ENCODE results near the gene PQBP1.

GRCh38 chrX:48893556-48894348 is 4.0 kb upstream of the PQBP1 start:
- TF ChIP-seq POLR2AphosphoS5 (IDR thresholded peaks at IDR 0.05; ENCODE audit: insufficient read depth, low read depth, low read length) (no peak), EZH2 (IDR thresholded peaks at IDR 0.05; ENCODE audit: borderline replicate concordance, low read depth, low read length, severe bottlenecking) (no peak), POLR2A (IDR thresholded peaks at IDR 0.05; ENCODE audit: low read depth, low read length) (no peak), MYC (IDR thresholded peaks at IDR 0.05; ENCODE audit: low read depth, low read length) (no peak)
- TF ChIP-seq, protein P1, sequence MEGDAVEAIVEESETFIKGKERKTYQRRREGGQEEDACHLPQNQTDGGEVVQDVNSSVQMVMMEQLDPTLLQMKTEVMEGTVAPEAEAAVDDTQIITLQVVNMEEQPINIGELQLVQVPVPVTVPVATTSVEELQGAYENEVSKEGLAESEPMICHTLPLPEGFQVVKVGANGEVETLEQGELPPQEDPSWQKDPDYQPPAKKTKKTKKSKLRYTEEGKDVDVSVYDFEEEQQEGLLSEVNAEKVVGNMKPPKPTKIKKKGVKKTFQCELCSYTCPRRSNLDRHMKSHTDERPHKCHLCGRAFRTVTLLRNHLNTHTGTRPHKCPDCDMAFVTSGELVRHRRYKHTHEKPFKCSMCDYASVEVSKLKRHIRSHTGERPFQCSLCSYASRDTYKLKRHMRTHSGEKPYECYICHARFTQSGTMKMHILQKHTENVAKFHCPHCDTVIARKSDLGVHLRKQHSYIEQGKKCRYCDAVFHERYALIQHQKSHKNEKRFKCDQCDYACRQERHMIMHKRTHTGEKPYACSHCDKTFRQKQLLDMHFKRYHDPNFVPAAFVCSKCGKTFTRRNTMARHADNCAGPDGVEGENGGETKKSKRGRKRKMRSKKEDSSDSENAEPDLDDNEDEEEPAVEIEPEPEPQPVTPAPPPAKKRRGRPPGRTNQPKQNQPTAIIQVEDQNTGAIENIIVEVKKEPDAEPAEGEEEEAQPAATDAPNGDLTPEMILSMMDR (IDR thresholded peaks at IDR 0.05; ENCODE audit: extremely low read depth in 1 of 2, insufficient read depth in 1 of 2, low read depth in 1 of 2, low read length in 2 of 2): no peak
- TF ChIP-seq, protein P2, sequence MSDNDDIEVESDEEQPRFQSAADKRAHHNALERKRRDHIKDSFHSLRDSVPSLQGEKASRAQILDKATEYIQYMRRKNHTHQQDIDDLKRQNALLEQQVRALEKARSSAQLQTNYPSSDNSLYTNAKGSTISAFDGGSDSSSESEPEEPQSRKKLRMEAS (IDR thresholded peaks at IDR 0.05; ENCODE audit: insufficient read depth, insufficient read length): no peak

All from endothelial cell of umbilical vein (primary cell).